HG03025 (cell line): Measurements from ENCODE around the gene HCCS.

ENCODE experiments used
- ATAC-seq: cut with Tn5 transposase; IDR thresholded peaks from one replicate; pipeline ENCODE4 v1.9.1; 2021; ENCODE audit warnings: mild to moderate bottlenecking, moderate library complexity; ENCODE audit not compliant: unreplicated experiment, low FRiP score

Gene HCCS

GRCh38 chrX:11111037-11111851 is at the start of gene HCCS:
HCCS (plus strand) TSS chrX:11111332; CDS start chrX:11112061, 729 bp downstream.
- peak; percentile 95 for ATAC-seq

- ATAC-seq = no peak
Measured at GRCh38 chrX:11064276-11064675, 46.9 kb upstream of the HCCS start.

GRCh38 chrX:11064851-11065600 is 46.1 kb upstream of the HCCS start:
- no peak for ATAC-seq

GRCh38 chrX:11066812-11067211 is 44.3 kb upstream of the HCCS start:
- no peak for ATAC-seq

GRCh38 chrX:11073381-11073780 is 37.8 kb upstream of the HCCS start:
- ATAC-seq = no peak

- no peak for ATAC-seq
Measured at GRCh38 chrX:11080741-11081305, 30.3 kb upstream of the HCCS start.

- no peak for ATAC-seq
Measured at GRCh38 chrX:11081511-11081910, 29.6 kb upstream of the HCCS start.

GRCh38 chrX:11085305-11085704 is 25.8 kb upstream of the HCCS start:
- ATAC-seq = no peak

- no peak for ATAC-seq
Measured at GRCh38 chrX:11089802-11090201, 21.3 kb upstream of the HCCS start.

GRCh38 chrX:11097933-11098332 is 13.2 kb upstream of the HCCS start:
- ATAC-seq = no peak

- no peak for ATAC-seq
Measured at GRCh38 chrX:11099465-11099864, 11.7 kb upstream of the HCCS start.

GRCh38 chrX:11100281-11101035 is 10.7 kb upstream of the HCCS start:
- no peak for ATAC-seq

GRCh38 chrX:11103006-11103405 is 8.1 kb upstream of the HCCS start:
- ATAC-seq = no peak

GRCh38 chrX:11103751-11104150 is 7.4 kb upstream of the HCCS start:
- ATAC-seq = no peak

- ATAC-seq = no peak
Measured at GRCh38 chrX:11105080-11105479, 6.1 kb upstream of the HCCS start.

GRCh38 chrX:11108253-11108941 is 2.7 kb upstream of the HCCS start:
- no peak for ATAC-seq

- no peak for ATAC-seq
Measured at GRCh38 chrX:11109968-11110367, 1.2 kb upstream of the HCCS start.

- no peak for ATAC-seq
Measured at GRCh38 chrX:11111947-11112346, 815 bp downstream of the HCCS start.

- ATAC-seq = no peak
Measured at GRCh38 chrX:11113731-11114130, 2.6 kb downstream of the HCCS start.

- ATAC-seq = no peak
Measured at GRCh38 chrX:11117745-11118144, 6.6 kb downstream of the HCCS start.
